ENCODE measurements around the gene SH3GLB2. TPM values are rescaled to one million over a fixed set of nuclear protein-coding genes. Genes with fewer than 3 reads are reported as not detected.
A peak's percentile ranks its signal among the peaks of the same experiment; 100 is the strongest.
"Not testable (repeated sequence)": the region's sequence is repeated elsewhere in the genome, so short reads cannot be mapped to it uniquely, and the experiment has no call there.

Gene SH3GLB2
- total RNA-seq, 1 donor from 2014 or later: 76.1 TPM

DNA sequence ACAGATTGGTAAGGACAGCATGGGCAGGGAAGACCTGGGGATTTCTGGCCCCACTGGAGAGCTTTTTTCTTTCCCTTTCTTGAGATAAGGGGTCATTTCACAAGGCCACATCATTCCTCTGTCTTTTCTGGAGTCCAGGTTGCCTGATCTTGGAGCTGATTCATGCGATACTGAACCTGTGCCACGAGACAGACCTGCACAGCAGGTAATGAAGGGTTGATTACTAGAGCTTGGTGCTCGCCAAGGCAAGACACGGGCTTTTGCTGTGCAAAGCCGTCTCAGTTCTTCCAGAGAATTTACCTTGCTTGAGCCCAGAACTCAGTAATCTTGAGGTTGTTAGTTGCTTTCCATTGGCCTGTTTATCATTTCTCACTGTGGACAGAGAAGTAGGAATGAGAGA, 41.5 kb downstream of the SH3GLB2 start:
- no peaks in the 10 kb centered on the region for H3K4me1 Mint-ChIP-seq
- H3K27me3 Mint-ChIP-seq (ENCODE audit: low read depth): no peaks in the 10 kb centered on the region
- H3K36me3 Mint-ChIP-seq (ENCODE audit: low read depth): peaks cover 29% of the 10 kb centered on the region
- no peaks in the 10 kb centered on the region for H3K9me3 Mint-ChIP-seq
- no peak for DNase-seq (ENCODE audit: low read depth, low spot score)
- no peak overlapping the region for H3K4me3 Mint-ChIP-seq
- peak overlapping the region; percentile 14 for H3K27ac Mint-ChIP-seq (ENCODE audit: unreplicated experiment)
- TF ChIP-seq, protein P1, sequence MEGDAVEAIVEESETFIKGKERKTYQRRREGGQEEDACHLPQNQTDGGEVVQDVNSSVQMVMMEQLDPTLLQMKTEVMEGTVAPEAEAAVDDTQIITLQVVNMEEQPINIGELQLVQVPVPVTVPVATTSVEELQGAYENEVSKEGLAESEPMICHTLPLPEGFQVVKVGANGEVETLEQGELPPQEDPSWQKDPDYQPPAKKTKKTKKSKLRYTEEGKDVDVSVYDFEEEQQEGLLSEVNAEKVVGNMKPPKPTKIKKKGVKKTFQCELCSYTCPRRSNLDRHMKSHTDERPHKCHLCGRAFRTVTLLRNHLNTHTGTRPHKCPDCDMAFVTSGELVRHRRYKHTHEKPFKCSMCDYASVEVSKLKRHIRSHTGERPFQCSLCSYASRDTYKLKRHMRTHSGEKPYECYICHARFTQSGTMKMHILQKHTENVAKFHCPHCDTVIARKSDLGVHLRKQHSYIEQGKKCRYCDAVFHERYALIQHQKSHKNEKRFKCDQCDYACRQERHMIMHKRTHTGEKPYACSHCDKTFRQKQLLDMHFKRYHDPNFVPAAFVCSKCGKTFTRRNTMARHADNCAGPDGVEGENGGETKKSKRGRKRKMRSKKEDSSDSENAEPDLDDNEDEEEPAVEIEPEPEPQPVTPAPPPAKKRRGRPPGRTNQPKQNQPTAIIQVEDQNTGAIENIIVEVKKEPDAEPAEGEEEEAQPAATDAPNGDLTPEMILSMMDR (conservative IDR thresholded peaks at IDR 0.05): no peak

DNA sequence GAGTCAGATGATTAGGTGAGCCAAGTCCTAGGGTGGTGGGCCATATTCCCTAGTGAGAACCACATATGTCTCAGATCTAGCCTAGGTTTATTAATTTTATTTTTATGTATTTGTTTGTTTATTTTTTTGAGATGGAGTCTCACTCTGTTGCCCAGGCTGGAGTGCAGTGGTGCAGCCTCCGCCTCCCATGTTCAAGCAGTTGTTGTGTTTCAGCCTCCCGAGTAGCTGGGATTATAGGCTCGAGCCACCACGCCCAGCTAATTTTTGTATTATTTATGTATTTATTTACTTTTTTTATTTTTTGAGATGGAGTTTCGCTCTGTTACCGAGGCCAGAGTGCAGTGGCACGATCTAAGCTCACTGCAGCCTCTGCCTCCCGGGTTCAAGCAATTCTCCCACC, 44.6 kb downstream of the SH3GLB2 start:
- TF ChIP-seq, protein P1 (conservative IDR thresholded peaks at IDR 0.05): no peak
- no peaks in the 10 kb centered on the region for H3K27me3 Mint-ChIP-seq (ENCODE audit: low read depth)
- no peak overlapping the region for H3K4me3 Mint-ChIP-seq
- no peak overlapping the region for H3K27ac Mint-ChIP-seq (ENCODE audit: unreplicated experiment)
- peaks cover 32% of the 10 kb centered on the region for H3K36me3 Mint-ChIP-seq (ENCODE audit: low read depth)
- H3K9me3 Mint-ChIP-seq: no peaks in the 10 kb centered on the region
- H3K4me1 Mint-ChIP-seq: no peaks in the 10 kb centered on the region
- DNase-seq (ENCODE audit: low read depth, low spot score): no peak

DNA sequence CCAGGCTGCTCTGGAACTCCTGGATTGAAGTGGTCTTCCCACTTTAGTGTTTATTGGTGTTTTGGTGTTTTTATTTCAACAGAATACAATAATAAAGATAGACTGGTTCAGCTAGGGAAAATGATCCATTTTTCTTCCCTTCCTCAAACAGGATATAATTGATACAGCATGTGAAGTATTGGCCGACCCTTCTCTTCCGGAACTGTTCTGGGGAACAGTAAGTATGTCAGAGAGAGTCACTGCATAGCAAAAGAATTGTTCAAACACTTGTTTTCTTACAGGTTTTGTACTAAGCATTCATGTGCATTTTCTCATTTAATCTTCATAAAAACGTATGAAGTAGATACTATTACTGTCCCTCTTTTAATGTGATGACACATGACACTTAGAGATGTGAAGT, 49.0 kb downstream of the SH3GLB2 start:
- H3K4me3 Mint-ChIP-seq: no peak overlapping the region
- TF ChIP-seq, protein P1 (conservative IDR thresholded peaks at IDR 0.05): no peak
- no peaks in the 10 kb centered on the region for H3K4me1 Mint-ChIP-seq
- no peaks in the 10 kb centered on the region for H3K27me3 Mint-ChIP-seq (ENCODE audit: low read depth)
- DNase-seq (ENCODE audit: low read depth, low spot score): no peak
- H3K36me3 Mint-ChIP-seq (ENCODE audit: low read depth): peaks cover 29% of the 10 kb centered on the region
- no peaks in the 10 kb centered on the region for H3K9me3 Mint-ChIP-seq
- no peak overlapping the region for H3K27ac Mint-ChIP-seq (ENCODE audit: unreplicated experiment)

DNA sequence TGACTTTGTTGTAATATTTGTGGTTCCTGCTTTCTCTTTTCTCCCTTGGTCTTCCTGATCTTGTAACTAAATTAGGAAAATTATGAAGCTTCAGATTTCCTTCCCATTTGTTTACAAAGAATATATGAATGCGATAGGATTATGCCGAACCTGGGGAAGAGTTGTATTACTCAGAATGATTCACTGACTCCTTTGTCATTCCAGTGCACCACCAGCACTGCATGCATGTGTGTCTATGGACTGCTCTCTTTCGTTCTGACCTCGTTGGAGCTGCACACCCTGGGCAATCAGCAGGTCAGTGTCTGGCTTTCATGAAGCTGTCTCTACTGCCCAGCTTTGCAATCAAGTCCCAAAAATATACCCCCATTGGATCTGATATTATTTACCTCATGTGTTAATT, 55.2 kb downstream of the SH3GLB2 start:
- no peaks in the 10 kb centered on the region for H3K27me3 Mint-ChIP-seq (ENCODE audit: low read depth)
- no peak overlapping the region for H3K4me3 Mint-ChIP-seq
- no peak for DNase-seq (ENCODE audit: low read depth, low spot score)
- H3K4me1 Mint-ChIP-seq: no peaks in the 10 kb centered on the region
- H3K27ac Mint-ChIP-seq (ENCODE audit: unreplicated experiment): no peak overlapping the region
- H3K36me3 Mint-ChIP-seq (ENCODE audit: low read depth): peaks cover 18% of the 10 kb centered on the region
- H3K9me3 Mint-ChIP-seq: no peaks in the 10 kb centered on the region
- TF ChIP-seq, protein P1 (conservative IDR thresholded peaks at IDR 0.05): no peak

DNA sequence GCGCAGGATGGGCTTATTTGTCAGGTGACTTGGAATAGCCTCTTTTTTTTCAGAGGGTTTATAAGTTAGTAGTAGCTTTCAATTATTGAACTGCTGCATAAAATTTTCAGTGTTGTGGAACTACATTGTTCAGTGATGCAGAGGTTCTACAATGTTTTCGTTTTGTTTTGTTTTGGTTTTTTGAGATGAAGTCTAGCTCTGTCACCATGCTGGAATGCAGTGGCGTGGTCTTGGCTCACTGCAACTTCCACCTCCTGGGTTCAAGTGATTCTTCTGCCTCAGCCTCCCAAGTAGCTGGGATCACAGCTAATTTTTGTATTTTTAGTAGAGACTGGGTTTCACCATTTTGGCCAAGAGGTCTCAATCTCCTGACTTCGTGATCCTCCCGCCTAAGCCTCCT, 58.6 kb downstream of the SH3GLB2 start:
- Mint-ChIP-seq H3K27me3 (ENCODE audit: low read depth) (no peaks in the 10 kb centered on the region), H3K4me3 (no peak overlapping the region), H3K36me3 (ENCODE audit: low read depth) (peaks cover 9% of the 10 kb centered on the region), H3K4me1 (no peaks in the 10 kb centered on the region), H3K9me3 (no peaks in the 10 kb centered on the region), H3K27ac (ENCODE audit: unreplicated experiment) (no peak overlapping the region)
- TF ChIP-seq, protein P1 (conservative IDR thresholded peaks at IDR 0.05): no peak
- no peak for DNase-seq (ENCODE audit: low read depth, low spot score)

DNA sequence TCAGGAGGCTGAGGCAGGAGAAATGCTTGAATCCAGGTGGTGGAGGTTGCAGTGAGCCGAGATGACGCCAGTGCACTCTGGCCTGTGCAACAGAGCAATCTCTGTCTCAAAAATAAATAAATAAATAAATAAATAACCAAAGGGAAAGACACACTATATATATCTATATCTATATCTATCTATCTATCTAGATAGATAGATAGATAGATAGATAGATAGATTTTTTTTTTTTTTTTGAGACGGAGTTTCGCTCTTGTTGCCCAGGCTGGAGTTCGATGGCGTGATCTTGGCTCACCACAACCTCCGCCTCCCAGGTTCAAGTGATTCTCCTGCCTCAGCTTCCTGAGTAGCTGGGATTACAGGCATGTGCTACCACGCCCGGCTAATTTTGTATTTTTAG, 66.7 kb downstream of the SH3GLB2 start:
- H3K36me3 Mint-ChIP-seq (ENCODE audit: low read depth); H3K27me3 Mint-ChIP-seq (ENCODE audit: low read depth); H3K4me1 Mint-ChIP-seq; DNase-seq (ENCODE audit: low read depth, low spot score); H3K4me3 Mint-ChIP-seq; H3K9me3 Mint-ChIP-seq; H3K27ac Mint-ChIP-seq (ENCODE audit: unreplicated experiment): not testable (repeated sequence)

Other genes starting within 250 kb of the SH3GLB2 start
- gene TBC1D13, start 241.1 kb downstream of the SH3GLB2 start, total RNA-seq: 28.9 and 32.3 TPM in 2 replicates
- gene ENDOG, start 209.8 kb downstream of the SH3GLB2 start, total RNA-seq: 21.9 and 23.7 TPM in 2 replicates
- gene SPOUT1, start 198.5 kb downstream of the SH3GLB2 start, total RNA-seq: 66.7 and 66.8 TPM in 2 replicates
- 17.7 and 17.9 TPM in 2 replicates for gene KYAT1, start 146.4 kb downstream of the SH3GLB2 start, total RNA-seq
- gene LRRC8A, start 146.2 kb downstream of the SH3GLB2 start, total RNA-seq: 48.5 and 49.7 TPM in 2 replicates
- gene PHYHD1, start 107.3 kb downstream of the SH3GLB2 start, total RNA-seq: 3.9 and 5.0 TPM in 2 replicates
- 20.7 and 21.1 TPM in 2 replicates for gene DOLK, start 80.7 kb downstream of the SH3GLB2 start, total RNA-seq
- gene NUP188, start 80.6 kb downstream of the SH3GLB2 start, total RNA-seq: 128 TPM in 2 replicates
- 34.4 and 38.3 TPM in 2 replicates for gene MIGA2, start 8.3 kb upstream of the SH3GLB2 start, total RNA-seq
- gene DOLPP1, start 52.8 kb upstream of the SH3GLB2 start, total RNA-seq: 43.1 and 43.9 TPM in 2 replicates
- gene CRAT, start 82.5 kb upstream of the SH3GLB2 start, total RNA-seq: 24.9 and 26.0 TPM in 2 replicates
- gene PTPA, start 83.1 kb upstream of the SH3GLB2 start, total RNA-seq: 136 and 144 TPM in 2 replicates
- 19.1 and 19.9 TPM in 2 replicates for gene IER5L, start 149.9 kb upstream of the SH3GLB2 start, total RNA-seq

All from neural crest cell (in vitro differentiated cells).